ENCODE measurements around the gene KL.
A peak's percentile ranks its signal among the peaks of the same experiment; 100 is the strongest.

The KL gene

GRCh38 chr13:33017323-33017929, 1.2 kb downstream of the KL start:
- Histone ChIP-seq H3K9ac (ENCODE audit: low read depth, low read length) (no peak overlapping the region), H3K9me3 (ENCODE audit: control insufficient read depth, insufficient read depth, low read length) (no peaks in the 10 kb centered on the region), H3K4me3 (ENCODE audit: low read depth, low read length) (peak overlapping the region; percentile 60), H3K27me3 (ENCODE audit: control insufficient read depth, insufficient read depth, low read length) (peaks cover 74% of the 10 kb centered on the region), H3K4me1 (ENCODE audit: control insufficient read depth, insufficient read depth, low read length) (peaks cover 4% of the 10 kb centered on the region; the same call in 1 of the 2 replicates), H3K27ac (ENCODE audit: low read depth, low read length) (no peak overlapping the region), H3K36me3 (ENCODE audit: control insufficient read depth, insufficient read depth, low read length) (no peaks in the 10 kb centered on the region)

- H3K27ac ChIP-seq (ENCODE audit: low read depth, low read length): no peak overlapping the region
- peaks cover 4% of the 10 kb centered on the region; the same call in 1 of the 2 replicates for H3K4me1 ChIP-seq (ENCODE audit: control insufficient read depth, insufficient read depth, low read length)
- peaks cover 70% of the 10 kb centered on the region for H3K27me3 ChIP-seq (ENCODE audit: control insufficient read depth, insufficient read depth, low read length)
- H3K36me3 ChIP-seq (ENCODE audit: control insufficient read depth, insufficient read depth, low read length): no peaks in the 10 kb centered on the region
- H3K9ac ChIP-seq (ENCODE audit: low read depth, low read length): no peak overlapping the region
- no peak overlapping the region for H3K4me3 ChIP-seq (ENCODE audit: low read depth, low read length)
- H3K9me3 ChIP-seq (ENCODE audit: control insufficient read depth, insufficient read depth, low read length): no peaks in the 10 kb centered on the region
Measured at GRCh38 chr13:33018886-33019285, 2.7 kb downstream of the KL start.

- H3K27ac ChIP-seq (ENCODE audit: low read depth, low read length): no peak overlapping the region
- no peak overlapping the region for H3K4me3 ChIP-seq (ENCODE audit: low read depth, low read length)
- H3K9ac ChIP-seq (ENCODE audit: low read depth, low read length): no peak overlapping the region
- no peaks in the 10 kb centered on the region for H3K9me3 ChIP-seq (ENCODE audit: control insufficient read depth, insufficient read depth, low read length)
- H3K4me1 ChIP-seq (ENCODE audit: control insufficient read depth, insufficient read depth, low read length): no peaks in the 10 kb centered on the region
- H3K27me3 ChIP-seq (ENCODE audit: control insufficient read depth, insufficient read depth, low read length): peaks cover 32% of the 10 kb centered on the region
- H3K36me3 ChIP-seq (ENCODE audit: control insufficient read depth, insufficient read depth, low read length): no peaks in the 10 kb centered on the region
Measured at GRCh38 chr13:33022986-33023385, 6.8 kb downstream of the KL start.

GRCh38 chr13:33025220-33025744, 9.1 kb downstream of the KL start:
- H3K36me3 ChIP-seq (ENCODE audit: control insufficient read depth, insufficient read depth, low read length): no peaks in the 10 kb centered on the region
- H3K27me3 ChIP-seq (ENCODE audit: control insufficient read depth, insufficient read depth, low read length): peaks cover 10% of the 10 kb centered on the region
- H3K4me1 ChIP-seq (ENCODE audit: control insufficient read depth, insufficient read depth, low read length): no peaks in the 10 kb centered on the region
- no peak overlapping the region for H3K9ac ChIP-seq (ENCODE audit: low read depth, low read length)
- no peak overlapping the region for H3K27ac ChIP-seq (ENCODE audit: low read depth, low read length)
- no peak overlapping the region for H3K4me3 ChIP-seq (ENCODE audit: low read depth, low read length)
- no peaks in the 10 kb centered on the region for H3K9me3 ChIP-seq (ENCODE audit: control insufficient read depth, insufficient read depth, low read length)

GRCh38 chr13:33026489-33027152, 10.4 kb downstream of the KL start:
- no peak overlapping the region for H3K4me3 ChIP-seq (ENCODE audit: low read depth, low read length)
- peaks cover 3% of the 10 kb centered on the region for H3K27me3 ChIP-seq (ENCODE audit: control insufficient read depth, insufficient read depth, low read length)
- H3K9ac ChIP-seq (ENCODE audit: low read depth, low read length): no peak overlapping the region
- no peaks in the 10 kb centered on the region for H3K36me3 ChIP-seq (ENCODE audit: control insufficient read depth, insufficient read depth, low read length)
- no peaks in the 10 kb centered on the region for H3K9me3 ChIP-seq (ENCODE audit: control insufficient read depth, insufficient read depth, low read length)
- no peaks in the 10 kb centered on the region for H3K4me1 ChIP-seq (ENCODE audit: control insufficient read depth, insufficient read depth, low read length)
- no peak overlapping the region for H3K27ac ChIP-seq (ENCODE audit: low read depth, low read length)

GRCh38 chr13:33028620-33029019, 12.4 kb downstream of the KL start:
- no peaks in the 10 kb centered on the region for H3K4me1 ChIP-seq (ENCODE audit: control insufficient read depth, insufficient read depth, low read length)
- no peaks in the 10 kb centered on the region for H3K9me3 ChIP-seq (ENCODE audit: control insufficient read depth, insufficient read depth, low read length)
- H3K36me3 ChIP-seq (ENCODE audit: control insufficient read depth, insufficient read depth, low read length): no peaks in the 10 kb centered on the region
- H3K9ac ChIP-seq (ENCODE audit: low read depth, low read length): no peak overlapping the region
- no peak overlapping the region for H3K27ac ChIP-seq (ENCODE audit: low read depth, low read length)
- no peaks in the 10 kb centered on the region; the same call in 1 of the 2 replicates for H3K27me3 ChIP-seq (ENCODE audit: control insufficient read depth, insufficient read depth, low read length)
- H3K4me3 ChIP-seq (ENCODE audit: low read depth, low read length): no peak overlapping the region

GRCh38 chr13:33031277-33031676, 15.1 kb downstream of the KL start:
- Histone ChIP-seq H3K4me1 (ENCODE audit: control insufficient read depth, insufficient read depth, low read length) (no peaks in the 10 kb centered on the region), H3K9ac (ENCODE audit: low read depth, low read length) (no peak overlapping the region), H3K9me3 (ENCODE audit: control insufficient read depth, insufficient read depth, low read length) (no peaks in the 10 kb centered on the region), H3K4me3 (ENCODE audit: low read depth, low read length) (no peak overlapping the region), H3K27me3 (ENCODE audit: control insufficient read depth, insufficient read depth, low read length) (no peaks in the 10 kb centered on the region), H3K36me3 (ENCODE audit: control insufficient read depth, insufficient read depth, low read length) (no peaks in the 10 kb centered on the region), H3K27ac (ENCODE audit: low read depth, low read length) (no peak overlapping the region)

- H3K4me3 ChIP-seq (ENCODE audit: low read depth, low read length): no peak overlapping the region
- H3K4me1 ChIP-seq (ENCODE audit: control insufficient read depth, insufficient read depth, low read length): no peaks in the 10 kb centered on the region
- no peak overlapping the region for H3K9ac ChIP-seq (ENCODE audit: low read depth, low read length)
- H3K27me3 ChIP-seq (ENCODE audit: control insufficient read depth, insufficient read depth, low read length): no peaks in the 10 kb centered on the region
- H3K36me3 ChIP-seq (ENCODE audit: control insufficient read depth, insufficient read depth, low read length): no peaks in the 10 kb centered on the region
- no peak overlapping the region for H3K27ac ChIP-seq (ENCODE audit: low read depth, low read length)
- H3K9me3 ChIP-seq (ENCODE audit: control insufficient read depth, insufficient read depth, low read length): no peaks in the 10 kb centered on the region
Measured at GRCh38 chr13:33032037-33032625, 15.9 kb downstream of the KL start.

GRCh38 chr13:33033051-33033812, 17.0 kb downstream of the KL start:
- no peak overlapping the region for H3K4me3 ChIP-seq (ENCODE audit: low read depth, low read length)

GRCh38 chr13:33033986-33034385, 17.8 kb downstream of the KL start:
- Histone ChIP-seq H3K27me3 (ENCODE audit: control insufficient read depth, insufficient read depth, low read length) (no peaks in the 10 kb centered on the region), H3K36me3 (ENCODE audit: control insufficient read depth, insufficient read depth, low read length) (no peaks in the 10 kb centered on the region), H3K4me3 (ENCODE audit: low read depth, low read length) (no peak overlapping the region), H3K9ac (ENCODE audit: low read depth, low read length) (no peak overlapping the region), H3K4me1 (ENCODE audit: control insufficient read depth, insufficient read depth, low read length) (no peaks in the 10 kb centered on the region), H3K9me3 (ENCODE audit: control insufficient read depth, insufficient read depth, low read length) (no peaks in the 10 kb centered on the region), H3K27ac (ENCODE audit: low read depth, low read length) (no peak overlapping the region)

More at GRCh38 chr13:33033051-33033812, 17.0 kb downstream of the KL start:
- no peaks in the 10 kb centered on the region for H3K9me3 ChIP-seq (ENCODE audit: control insufficient read depth, insufficient read depth, low read length)
- no peak overlapping the region for H3K27ac ChIP-seq (ENCODE audit: low read depth, low read length)
- H3K27me3 ChIP-seq (ENCODE audit: control insufficient read depth, insufficient read depth, low read length): no peaks in the 10 kb centered on the region
- H3K36me3 ChIP-seq (ENCODE audit: control insufficient read depth, insufficient read depth, low read length): no peaks in the 10 kb centered on the region
- no peaks in the 10 kb centered on the region for H3K4me1 ChIP-seq (ENCODE audit: control insufficient read depth, insufficient read depth, low read length)
- H3K9ac ChIP-seq (ENCODE audit: low read depth, low read length): no peak overlapping the region

All from HUES48 (cell line).